GM23248 (cell line): ENCODE data around the gene ZNF827.

Source experiments
- EZH2 ChIP-seq: fragments of 200-600 bp; sonication (generic); IDR thresholded peaks from 2 replicates; pipeline ENCODE4 v1.6.1; 2018; ENCODE audit warnings: antibody characterized with exemption, mild to moderate bottlenecking; ENCODE audit not compliant: insufficient read depth, poor library complexity, severe bottlenecking
- EZH2phosphoT487 ChIP-seq: fragments of 200-600 bp; sonication (generic); IDR thresholded peaks from 2 replicates; pipeline ENCODE4 v1.6.1; 2018; ENCODE audit warnings: antibody characterized with exemption, moderate library complexity, mild to moderate bottlenecking, low read depth; ENCODE audit not compliant: insufficient read depth

GRCh38 chr4:145870155-145871020 is 68.2 kb downstream of the ZNF827 start:
- no peak for TF ChIP-seq EZH2phosphoT487
- TF ChIP-seq EZH2: no peak
